Left cardiac atrium (tissue), 4 donors: ENCODE measurements around the gene SLN. TPM values are rescaled to one million over a fixed set of nuclear protein-coding genes. Genes with fewer than 3 reads are reported as not detected.
"Not testable (repeated sequence)": the region's sequence is repeated elsewhere in the genome, so short reads cannot be mapped to it uniquely, and the experiment has no call there.

Source experiments
- ATAC-seq, 2 donors: fragments of 200-7000 bp; cut with Tn5 transposase; one replicate each; pipeline ENCODE4 v1.9.1; 2020; ENCODE audit warnings: mild to moderate bottlenecking in 2 of 2, moderate library complexity in 2 of 2
- DNase-seq: peaks from one replicate; pipeline ENCODE4 v3.0.0-alpha.2; 2020
- intact Hi-C, 2 donors: fragments of 100-400 bp; cut with DNase I; formaldehyde crosslinking; loops; one replicate each; pipeline versions ENCODE4 v1.14.1 to v1.15.1; 2022 to 2023
- long read RNA-seq: library from polyadenylated mRNA; unstranded; transcript quantifications from one replicate; pipeline ENCODE4 v2.0.0, GENCODE V29; 2021
- total RNA-seq, 2 donors: library from RNA; stranded (reverse); fragmentation: NEBNext Ultra II Directional; extraction: Animal tissue kit (Norgen Biotek cat#: 25700); gene quantifications; one replicate each; pipeline ENCODE4 v1.2.1, GENCODE V29; 2021
- donor health status: DM: no; HTN: yes; CAD: no.
- donor health status: DM: no; HTN: yes; CAD: no; lungs with severe emphysema.
- donor health status: DM: yes; HTN: yes; CAD: no.
- donor health status: Dilated cardiomyopathy.

SLN gene
- 100 to 1,000 TPM; 427 to 669 TPM for total RNA-seq
- long read RNA-seq, transcript SLN-201 (2 exons, 722 nt), result major isoform, 11 of 11 reads
- long read RNA-seq, partial matches to known transcripts, result 0 of 11 reads
- long read RNA-seq, other reads (novel, unspliced or antisense), result 0 of 11 reads

DNA sequence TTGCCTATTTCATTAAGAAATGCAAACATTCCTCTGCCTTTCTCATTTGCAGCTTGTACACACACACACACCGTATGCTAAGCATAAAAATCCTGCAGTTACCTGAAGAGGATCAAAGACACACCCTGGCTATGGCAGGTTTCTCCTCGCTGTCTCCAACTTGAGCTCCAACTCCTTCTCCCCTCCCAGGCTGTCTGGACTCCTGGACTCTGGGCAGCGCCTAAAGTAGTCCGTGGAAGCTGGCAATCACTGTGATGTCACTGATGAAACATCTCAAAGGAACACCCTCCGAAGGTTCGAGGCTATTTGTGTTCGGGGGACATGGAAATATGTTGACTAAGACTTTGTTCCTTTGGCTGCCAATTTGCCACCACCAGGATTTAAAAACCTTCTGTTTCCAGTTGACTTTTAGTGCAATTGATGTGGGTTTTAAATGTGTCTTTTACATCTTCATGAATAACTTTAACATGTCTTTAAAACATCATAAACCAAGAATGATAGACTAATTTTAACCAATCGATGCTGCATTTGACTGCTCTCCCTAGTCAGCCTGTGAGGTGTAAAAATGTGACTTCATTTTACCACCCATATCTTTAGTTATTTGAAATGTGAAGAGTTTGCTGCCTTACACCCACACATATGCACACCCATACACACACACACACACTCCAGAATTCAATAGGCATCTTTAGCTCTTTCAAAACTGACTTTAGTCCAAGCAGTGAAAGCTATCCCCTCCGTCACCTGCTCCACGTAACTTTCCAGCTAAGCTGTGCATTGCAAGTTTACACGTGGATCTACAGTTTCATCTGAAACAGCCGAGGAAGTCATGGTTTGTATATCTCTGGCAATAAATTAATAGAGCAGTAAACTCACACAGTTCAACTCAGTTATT, at the start of gene SLN:
Gene SLN, minus strand, starts transcription at position 196 of the 895 bp plus-strand sequence.
- intact Hi-C loops, result no loop called here
- ATAC-seq (peak in 1 of 2 donors; percentile 69), DNase-seq (no peak)

DNA sequence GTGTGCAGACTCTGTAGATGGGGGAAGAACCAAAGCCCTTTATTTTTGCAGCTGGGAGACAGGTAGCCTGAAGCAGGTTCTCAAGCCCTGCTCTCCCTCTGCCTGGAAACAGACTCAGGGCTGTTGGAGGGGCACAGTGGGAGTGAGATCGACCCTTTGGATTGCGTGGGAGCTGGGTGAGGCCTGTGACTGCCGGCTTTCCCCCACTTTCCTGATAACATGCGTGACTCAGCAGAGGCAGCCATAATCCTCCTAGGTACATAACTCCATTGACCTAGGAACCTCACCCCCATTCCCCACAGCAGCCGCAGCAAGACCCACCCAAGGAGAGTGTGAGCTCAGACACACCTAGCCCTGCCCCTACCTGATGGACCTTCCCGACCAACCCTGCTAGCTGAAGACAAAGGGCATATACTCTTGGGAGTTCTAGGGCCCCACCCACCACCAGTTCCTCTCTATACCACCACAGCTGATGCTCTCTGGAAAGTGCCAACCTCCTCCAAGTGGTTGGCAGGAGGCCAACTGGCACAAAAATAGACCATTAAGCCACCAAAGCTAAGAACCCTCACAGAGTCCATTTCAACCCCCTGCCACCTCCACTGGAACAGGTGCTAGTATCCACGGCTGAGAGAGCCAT, 47.0 kb upstream of the SLN start:
- ATAC-seq, intact Hi-C loops, DNase-seq: not testable (repeated sequence)

DNA sequence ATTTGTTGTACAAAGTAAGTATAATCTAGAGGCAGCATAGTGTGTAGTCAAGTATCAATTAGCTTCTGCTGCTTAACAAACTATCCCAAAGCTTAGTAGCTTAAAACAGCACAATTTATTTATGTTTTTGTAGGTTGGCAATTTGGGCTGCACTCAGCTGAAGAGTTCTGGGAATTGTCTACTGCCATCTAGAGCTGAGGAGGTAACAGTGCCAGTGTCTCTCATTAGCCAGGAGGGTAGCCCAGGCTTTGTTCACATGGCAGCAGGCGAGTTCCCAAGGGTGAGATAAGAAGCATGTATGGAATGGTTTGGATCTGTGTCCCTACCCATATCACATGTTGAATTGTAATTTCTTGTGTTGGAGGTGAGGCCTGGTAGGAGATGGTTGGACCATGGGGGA, 45.8 kb upstream of the SLN start:
- intact Hi-C loops, result no loop called here
- DNase-seq (no peak), ATAC-seq (no peak)

DNA sequence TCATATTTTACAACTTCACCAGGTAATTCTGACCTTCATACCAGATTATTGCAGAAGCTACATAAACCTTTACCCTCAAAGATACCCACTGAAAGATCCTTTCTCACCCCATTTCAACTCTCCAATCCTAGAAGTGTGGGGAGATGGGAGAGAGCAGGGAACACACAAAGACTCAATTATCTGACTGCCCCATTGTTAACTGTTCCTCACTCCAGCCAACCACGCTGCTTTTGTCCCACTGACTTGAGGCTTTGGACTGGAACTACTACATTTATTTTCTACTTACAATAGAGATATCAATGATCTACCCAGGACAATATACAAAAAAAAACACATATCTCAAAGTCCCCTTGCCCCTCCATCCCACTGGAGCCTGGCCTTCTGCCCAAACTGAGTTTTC, 44.7 kb upstream of the SLN start:
- ATAC-seq (no peak), DNase-seq (no peak)
- intact Hi-C loops, result no loop called here

DNA sequence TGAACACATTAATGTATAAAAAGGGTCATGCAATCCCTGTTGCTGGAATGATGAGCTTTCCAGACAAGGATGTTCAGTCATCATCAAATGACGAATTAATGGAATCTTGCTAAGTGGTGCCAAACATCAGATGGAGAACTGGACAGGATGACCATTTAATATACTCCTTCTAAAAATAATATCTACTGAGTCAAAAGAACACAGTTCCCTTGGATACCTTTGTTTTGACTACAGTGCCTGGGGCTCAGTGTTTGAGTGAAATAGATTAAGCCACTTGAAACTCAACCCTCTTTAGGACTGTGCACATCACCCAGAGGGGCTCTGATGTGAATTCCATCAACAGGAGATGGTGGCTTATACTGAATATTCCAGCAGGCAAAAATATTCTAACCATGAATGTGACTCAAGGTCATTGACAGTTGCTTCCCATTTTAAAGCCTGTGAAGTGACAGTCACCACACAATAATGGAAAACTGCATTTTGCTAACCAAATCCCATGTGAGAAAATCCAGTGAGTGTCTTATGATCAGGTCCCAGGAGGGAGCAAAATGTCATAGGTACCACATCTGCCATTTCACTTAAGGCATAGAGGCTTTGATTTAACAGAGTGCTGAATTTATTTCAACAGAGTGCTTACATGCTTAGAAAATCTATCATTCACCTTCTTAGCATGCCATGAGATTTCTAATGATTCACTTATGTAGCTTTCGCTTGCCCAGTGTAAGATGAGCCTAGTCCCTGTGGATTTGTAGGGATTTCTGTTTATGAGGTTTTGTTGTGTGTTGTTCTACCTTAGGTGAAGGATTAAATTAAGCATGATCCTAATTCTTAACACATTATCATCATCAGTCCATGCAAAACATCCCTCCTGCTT, 41.3 kb upstream of the SLN start:
- ATAC-seq (peak in 1 of 2 donors; percentile 61), DNase-seq (no peak)
- intact Hi-C loops, result no loop called here

DNA sequence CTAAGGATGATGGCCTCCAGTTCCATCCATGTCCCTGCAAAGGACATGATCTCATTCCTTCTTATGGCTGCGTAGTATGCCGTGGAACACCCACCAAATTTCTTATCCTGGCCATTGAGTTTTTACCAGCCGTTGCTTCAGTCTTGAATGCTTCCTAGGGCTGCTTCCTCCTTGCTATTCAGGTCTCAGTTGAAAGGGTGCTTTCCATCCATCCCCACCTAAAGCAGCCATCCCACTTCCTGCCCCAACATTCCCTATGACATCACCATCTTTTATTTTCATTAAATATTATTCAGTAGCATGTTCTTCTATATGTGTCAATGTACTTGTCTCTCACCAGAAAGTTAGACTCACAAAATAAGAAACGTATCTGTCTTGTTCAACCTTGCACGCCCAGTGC, 40.7 kb upstream of the SLN start:
- intact Hi-C loops, result no loop called here
- ATAC-seq (no peak), DNase-seq (no peak)

DNA sequence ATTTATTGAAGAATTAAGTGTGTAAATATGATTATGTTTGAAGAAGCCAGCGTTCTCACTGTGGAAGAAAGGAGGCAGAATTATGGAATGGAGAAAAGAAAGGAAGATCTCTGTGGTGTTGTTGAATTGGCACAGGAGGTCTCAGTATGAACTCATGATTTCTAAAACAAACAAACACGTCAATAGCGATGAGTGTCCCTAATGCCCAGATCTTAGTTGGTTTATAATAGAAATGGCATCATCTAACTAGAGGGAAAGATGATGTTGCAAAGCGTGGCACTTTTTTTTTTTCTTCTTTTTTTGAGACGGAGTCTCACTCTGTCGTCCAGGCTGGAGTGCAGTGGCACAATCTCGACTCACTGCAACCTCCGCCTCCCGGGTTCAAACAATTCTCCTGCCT, 39.2 kb upstream of the SLN start:
- DNase-seq (no peak), ATAC-seq (no peak)
- intact Hi-C loops, result no loop called here

DNA sequence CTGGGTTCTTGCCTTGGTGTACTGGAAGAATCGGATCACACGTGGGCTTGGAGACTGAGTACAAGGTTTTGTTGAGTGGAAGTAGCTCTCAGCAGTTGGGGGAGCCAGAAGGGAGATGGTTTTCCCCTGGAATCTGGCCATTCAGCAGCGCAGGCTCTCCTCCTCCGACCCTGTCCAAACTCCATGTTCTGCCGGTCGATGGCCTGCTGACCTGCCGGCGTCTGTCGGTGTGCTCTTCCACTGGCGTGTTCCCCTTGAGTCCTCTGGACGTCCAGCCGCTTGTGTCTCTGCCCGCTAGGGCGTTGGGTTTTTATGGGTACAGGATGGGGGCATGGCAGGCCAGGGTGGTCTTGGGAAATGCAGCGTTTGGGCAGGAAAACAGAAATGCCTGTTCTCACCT, 38.5 kb upstream of the SLN start:
- DNase-seq, result no peak
- intact Hi-C loops, result no loop called here

DNA sequence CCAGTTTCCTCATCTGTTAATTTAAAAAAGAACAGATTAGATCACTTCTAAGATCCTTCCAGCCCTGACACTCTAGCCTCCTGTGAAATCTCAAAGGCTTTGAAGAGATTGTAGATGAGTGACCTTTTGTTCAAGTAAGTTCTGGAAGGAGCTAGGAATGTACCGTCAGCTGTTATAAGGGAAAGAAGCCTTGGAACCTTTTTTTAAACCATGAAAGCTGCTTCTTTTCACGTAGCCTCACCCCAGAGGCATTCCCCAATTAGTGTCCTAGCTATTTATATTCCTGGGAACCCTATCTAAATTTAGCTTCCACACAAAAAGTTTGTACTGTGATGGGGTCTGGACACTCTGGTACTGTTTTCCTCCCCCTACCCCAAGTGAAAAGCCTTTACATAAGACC, 35.8 kb upstream of the SLN start:
- intact Hi-C loops, result no loop called here
- ATAC-seq, result peak in 1 of 2 donors; percentile 25
- no peak for DNase-seq

More for the DNA sequence above, 38.5 kb upstream of the SLN start:
- no peak for ATAC-seq

DNA sequence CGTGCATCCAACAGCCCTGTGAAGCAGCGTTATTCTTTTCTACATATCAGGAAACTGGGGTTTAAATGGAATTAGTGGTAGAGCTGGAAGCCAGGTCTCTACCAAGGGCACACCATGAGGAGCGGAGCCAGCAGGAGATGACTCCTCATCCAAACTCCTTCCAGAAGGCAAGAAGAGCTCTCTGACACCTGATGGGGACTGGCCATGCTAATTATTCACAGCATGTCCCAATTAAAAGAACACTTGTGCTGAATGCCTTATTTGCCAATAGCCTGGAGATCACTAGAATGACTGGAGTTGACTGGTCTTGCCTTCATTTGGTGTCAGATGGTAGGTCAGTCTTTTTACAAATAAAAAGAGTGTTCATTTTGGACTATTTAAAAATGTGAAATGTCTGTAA, 32.9 kb upstream of the SLN start:
- intact Hi-C loops, result no loop called here
- no peak for DNase-seq
- no peak for ATAC-seq

DNA sequence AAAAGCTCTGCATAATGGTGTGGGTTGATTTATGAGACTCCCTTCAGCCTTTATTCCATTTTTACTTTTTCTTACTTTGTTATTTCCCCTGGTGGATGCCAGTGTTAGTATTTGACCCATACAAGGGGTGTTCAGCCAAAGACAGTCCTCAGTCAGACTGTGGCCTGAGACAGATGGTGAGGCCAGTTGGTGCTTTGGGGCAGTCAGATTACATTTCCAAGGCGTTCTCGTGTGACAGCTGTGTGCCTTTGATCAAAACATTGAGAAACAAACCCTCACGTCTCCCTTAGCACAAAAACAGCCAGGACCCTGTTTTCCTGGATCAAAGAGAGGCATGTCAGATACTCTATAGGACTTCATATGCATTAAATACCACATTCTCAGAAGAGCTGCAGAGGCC, 31.3 kb upstream of the SLN start:
- intact Hi-C loops, result no loop called here

DNA sequence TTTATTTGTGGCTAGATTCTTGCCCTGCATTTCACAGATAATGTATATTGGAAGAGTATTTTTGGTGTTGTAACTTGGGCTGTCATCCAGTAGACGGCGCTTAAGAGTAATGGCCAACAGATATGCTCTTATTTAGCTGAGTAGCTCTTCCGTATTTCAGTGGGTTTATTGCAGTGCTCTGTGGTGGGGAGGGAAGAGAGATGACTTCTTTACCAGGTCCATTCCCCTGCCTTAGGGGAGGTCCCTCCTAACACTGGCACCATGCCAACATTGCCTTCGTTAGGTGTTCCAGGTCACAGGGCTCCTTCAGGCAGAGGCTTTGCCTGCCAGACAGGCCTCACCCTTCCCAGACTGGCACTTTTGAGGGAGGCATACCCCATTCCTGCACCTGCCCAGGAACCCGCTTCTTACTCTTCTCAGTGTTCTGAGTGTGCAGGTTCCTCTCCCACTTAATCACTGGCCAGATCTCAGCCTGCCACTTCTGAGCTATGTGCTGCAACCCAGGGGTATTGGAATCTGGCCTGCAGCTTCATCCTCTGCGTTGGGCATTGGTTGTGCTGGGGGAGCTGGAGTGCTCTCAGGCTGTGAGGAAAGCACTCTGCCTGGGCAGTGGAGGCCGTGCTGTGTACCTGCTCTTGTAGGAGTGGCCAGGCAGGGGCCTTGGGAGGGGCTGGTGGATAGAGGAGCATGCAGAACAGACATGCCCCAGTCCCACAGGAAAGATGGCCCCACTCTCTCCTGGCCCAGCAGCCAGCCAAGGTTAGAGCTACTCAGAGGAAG, 29.4 kb upstream of the SLN start:
- ATAC-seq, result no peak
- intact Hi-C loops, result no loop called here
- DNase-seq, result no peak

More for the DNA sequence above, 31.3 kb upstream of the SLN start:
- no peak for ATAC-seq
- DNase-seq, result no peak

DNA sequence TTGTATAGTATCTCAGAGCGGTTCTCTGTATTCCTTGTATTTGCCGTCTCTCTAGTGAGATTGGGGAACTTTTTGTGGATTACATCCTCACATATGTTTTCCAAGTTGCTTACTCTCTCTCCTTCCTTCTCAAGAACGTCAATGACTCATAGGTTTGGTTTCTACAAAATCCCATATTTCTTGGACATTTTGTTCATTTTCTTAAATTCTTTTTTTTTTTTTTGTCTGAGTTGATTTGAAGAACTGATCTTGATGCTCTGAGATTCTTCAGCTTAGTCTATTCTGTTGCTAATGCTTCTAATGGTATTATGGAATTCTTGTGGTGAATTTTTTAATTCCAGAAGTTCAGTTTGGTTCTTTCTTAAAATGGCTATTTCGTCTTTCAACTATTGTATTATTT, 28.4 kb upstream of the SLN start:
- ATAC-seq (no peak), DNase-seq (no peak)
- intact Hi-C loops, result no loop called here

DNA sequence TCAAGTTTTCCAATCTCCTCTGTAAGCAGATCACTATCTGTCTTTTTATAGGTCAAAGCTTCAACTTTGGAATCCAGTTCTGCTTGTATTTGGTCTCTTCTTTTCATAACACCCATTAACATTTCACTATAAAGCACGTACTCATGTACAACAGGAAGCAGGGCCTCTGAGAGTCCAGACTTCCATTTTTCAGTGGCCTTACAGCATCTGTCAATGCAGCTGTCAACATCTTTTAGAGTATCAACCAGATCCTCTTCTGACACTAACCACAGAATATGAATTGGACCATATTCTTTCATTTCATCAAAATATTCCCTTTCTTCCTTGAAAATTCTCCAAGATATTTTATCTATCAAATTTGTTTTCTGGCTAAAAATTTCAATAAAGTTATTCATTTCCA, 24.7 kb upstream of the SLN start:
- no peak for DNase-seq
- no peak for ATAC-seq
- intact Hi-C loops, result no loop called here

DNA sequence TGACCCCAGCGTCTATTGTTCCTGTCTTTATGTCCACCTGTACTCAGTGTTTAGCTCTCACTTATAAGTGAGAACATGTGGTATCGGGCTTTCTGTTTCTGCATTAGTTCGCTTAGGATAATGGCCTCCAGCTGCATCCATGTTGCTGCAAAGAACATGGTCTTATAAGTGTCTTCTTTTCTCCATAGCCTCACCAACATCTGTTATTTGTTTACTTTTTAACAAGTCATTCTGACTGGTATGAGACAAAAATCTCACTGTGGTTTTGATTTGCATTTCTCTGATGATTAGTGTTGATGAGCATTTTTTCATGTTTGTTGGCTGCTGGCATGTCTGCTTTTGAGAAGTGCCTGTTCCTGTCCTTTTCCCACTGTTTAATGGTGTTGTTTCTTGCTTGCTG, 21.7 kb upstream of the SLN start:
- DNase-seq, result no peak
- intact Hi-C loops, result no loop called here
- no peak for ATAC-seq

DNA sequence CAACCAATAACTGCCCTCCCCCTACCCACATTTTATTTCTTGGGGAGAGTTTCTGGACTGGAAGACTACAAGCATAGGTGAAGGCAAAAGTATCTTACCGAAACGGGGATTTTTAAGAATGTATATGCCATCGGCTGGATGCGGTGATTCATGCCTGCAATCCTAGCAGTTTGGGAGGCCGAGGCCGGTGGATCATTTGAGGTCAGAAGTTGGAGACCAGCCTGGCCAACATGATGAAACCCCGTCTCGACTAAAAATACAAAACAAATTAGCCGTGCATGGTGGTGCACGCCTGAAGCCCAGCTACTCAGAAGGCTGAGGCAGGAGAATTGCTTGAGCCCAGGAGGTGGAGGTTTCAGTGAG, 20.8 kb upstream of the SLN start:
- intact Hi-C loops, result no loop called here
- DNase-seq (no peak), ATAC-seq (no peak)

DNA sequence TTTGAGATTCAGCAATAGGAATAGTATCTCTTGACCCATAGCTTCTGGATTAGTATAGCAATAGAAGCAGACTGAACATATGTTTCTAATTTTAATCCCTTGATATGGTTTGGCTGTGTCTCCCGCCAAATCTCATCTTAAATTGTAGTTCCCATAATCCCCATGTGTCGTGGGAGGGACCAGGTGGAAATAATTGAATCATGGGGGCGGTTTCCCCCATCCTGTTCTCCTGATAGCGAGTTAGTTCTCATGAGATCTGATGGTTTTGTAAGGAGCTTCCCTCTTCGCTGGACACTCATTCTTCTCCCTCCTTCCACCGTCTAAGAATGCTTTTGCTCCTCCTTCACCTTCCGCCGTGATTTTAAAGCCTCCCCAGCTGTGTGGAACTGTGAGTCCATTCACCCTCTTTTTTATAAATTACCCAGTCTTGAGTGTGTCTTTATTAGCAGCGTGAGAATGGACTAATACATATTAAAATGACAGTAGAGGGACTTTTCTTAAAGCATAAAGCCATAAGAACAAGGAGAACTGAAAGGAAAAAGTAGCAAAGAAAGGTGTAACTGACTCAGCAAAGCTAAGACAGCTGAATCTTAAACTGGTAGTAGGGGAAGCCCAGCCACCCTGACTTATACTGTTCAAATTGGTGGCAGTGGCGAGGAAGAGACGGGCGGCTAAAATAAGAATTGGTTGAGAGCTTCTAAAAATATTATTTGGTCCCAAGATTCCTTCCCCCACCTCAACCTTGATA, 20.3 kb upstream of the SLN start:
- intact Hi-C loops, result no loop called here
- DNase-seq (no peak), ATAC-seq (no peak)

DNA sequence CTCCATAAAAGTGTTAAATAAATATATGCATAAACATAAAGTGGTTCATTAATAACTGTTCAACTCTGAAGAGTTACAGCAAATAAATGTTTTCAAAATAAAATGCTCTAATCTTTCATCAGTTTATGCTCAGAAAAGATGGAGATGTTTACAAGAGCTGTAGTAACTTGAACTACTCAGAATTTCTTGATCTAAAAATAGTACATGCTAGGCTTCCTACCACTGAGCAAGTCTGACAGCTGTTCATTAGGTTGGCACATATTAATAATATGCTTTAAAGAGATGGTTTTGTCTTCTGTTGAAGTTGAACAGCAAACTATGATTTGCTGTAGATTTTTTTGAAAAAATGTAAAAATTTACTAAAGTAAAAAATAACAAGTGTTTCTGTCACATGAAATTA, 10.8 kb upstream of the SLN start:
- intact Hi-C loops, result no loop called here
- DNase-seq (no peak), ATAC-seq (no peak)
